Activated B cell treated with CpG ODN at 0.5 μM for 24 hours (primary cell): ENCODE results near the gene MDH1. TPM values are rescaled to one million over a fixed set of nuclear protein-coding genes. Genes with fewer than 3 reads are reported as not detected.

Source experiments
- ATAC-seq: fragments of 200-7000 bp; cut with Tn5 transposase; one replicate; pipeline ENCODE4 v1.10.0; 2021; ENCODE audit warnings: low read depth, mild to moderate bottlenecking, moderate library complexity
- CTCF ChIA-PET: fragments of 350-600 bp; sonication (Branson Sonifier 250); formaldehyde crosslinking; loops from one replicate; lab custom pipeline; 2021; ENCODE audit warnings: antibody characterized with exemption; lab: Charles Lee
- POLR2A ChIA-PET: fragments of 350-600 bp; sonication (Branson Sonifier 250); formaldehyde crosslinking; loops from one replicate; lab custom pipeline; 2021; ENCODE audit warnings: antibody characterized with exemption; lab: Charles Lee
- DNase-seq: peaks from one replicate; pipeline ENCODE4 v3.0.0; 2022
- H3K27ac Mint-ChIP-seq: one replicate; pipeline ENCODE4 v1.8.0; 2020; ENCODE audit warnings: mixed read lengths
- H3K27me3 Mint-ChIP-seq: one replicate; pipeline ENCODE4 v1.8.0; 2021; ENCODE audit warnings: mixed read lengths
- H3K36me3 Mint-ChIP-seq: one replicate; pipeline ENCODE4 v1.8.0; 2021; ENCODE audit warnings: low read depth, mixed read lengths
- H3K4me1 Mint-ChIP-seq: one replicate; pipeline ENCODE4 v1.8.0; 2021; ENCODE audit warnings: mixed read lengths
- H3K4me3 Mint-ChIP-seq: one replicate; pipeline ENCODE4 v1.8.0; 2020; ENCODE audit warnings: mild to moderate bottlenecking, mixed read lengths
- H3K9me3 Mint-ChIP-seq: one replicate; pipeline ENCODE4 v1.8.0; 2020; ENCODE audit warnings: mixed read lengths
- CTCF ChIP-seq: fragments of 200-600 bp; IDR thresholded peaks from one replicate; pipeline ENCODE4 v1.8.0; 2022; ENCODE audit warnings: antibody characterized with exemption, mild to moderate bottlenecking
- intact Hi-C: fragments of 100-400 bp; cut with micrococcal nuclease; formaldehyde crosslinking; loops from one replicate; pipeline ENCODE4 v1.15.1; 2024
- total RNA-seq: library from RNA; stranded (reverse); gene quantifications from 2 replicates; pipeline ENCODE4 v1.2.3, GENCODE V29; 2022

Gene MDH1
- total RNA-seq, 1 donor from 2014 or later = 120 TPM

- Mint-ChIP-seq H3K4me1 (no peaks in the 10 kb centered on the region), H3K9me3 (peaks cover 5% of the 10 kb centered on the region), H3K27ac (no peak overlapping the region), H3K36me3 (no peaks in the 10 kb centered on the region), H3K27me3 (peaks cover 10% of the 10 kb centered on the region), H3K4me3 (no peak overlapping the region)
- intact Hi-C loops = no loop called here
- TF ChIP-seq CTCF = no peak
- CTCF ChIA-PET = no interaction called here
- POLR2A ChIA-PET = no interaction called here
- DNase-seq (no peak), ATAC-seq (no peak)
Observed at GRCh38 chr2:63649829-63650228, 61.1 kb downstream of the MDH1 start.

DNA sequence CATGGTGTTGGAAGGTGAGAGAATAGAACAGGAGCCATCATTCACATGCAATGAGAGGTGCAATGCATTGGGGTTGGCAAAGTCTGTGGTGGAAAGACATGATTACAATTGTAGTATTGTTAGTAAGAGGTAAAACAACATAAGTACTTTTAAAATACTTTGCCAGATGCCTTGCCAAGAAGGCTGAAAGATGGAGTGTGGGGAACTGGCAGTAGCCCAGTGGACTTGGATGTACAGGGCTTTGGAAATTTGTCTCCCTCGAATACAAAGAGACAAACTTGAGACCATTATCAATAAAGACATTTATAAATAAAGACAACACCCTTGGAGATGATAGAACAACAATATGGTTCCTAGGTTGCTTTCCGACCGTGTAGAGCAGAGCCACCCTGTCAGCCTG lies 62.0 kb downstream of the MDH1 start:
- H3K4me3 Mint-ChIP-seq = no peak overlapping the region
- H3K36me3 Mint-ChIP-seq = no peaks in the 10 kb centered on the region
- peaks cover 10% of the 10 kb centered on the region for H3K27me3 Mint-ChIP-seq
- intact Hi-C loops = no loop called here
- H3K27ac Mint-ChIP-seq = no peak overlapping the region
- no peak for TF ChIP-seq CTCF
- POLR2A ChIA-PET = no interaction called here
- DNase-seq (no peak), ATAC-seq (no peak)
- CTCF ChIA-PET = no interaction called here
- H3K4me1 Mint-ChIP-seq = no peaks in the 10 kb centered on the region
- H3K9me3 Mint-ChIP-seq = peaks cover 3% of the 10 kb centered on the region

- Mint-ChIP-seq H3K9me3 (no peaks in the 10 kb centered on the region), H3K27ac (no peak overlapping the region), H3K27me3 (peaks cover 8% of the 10 kb centered on the region), H3K4me1 (no peaks in the 10 kb centered on the region), H3K36me3 (no peaks in the 10 kb centered on the region), H3K4me3 (no peak overlapping the region)
- ChIA-PET POLR2A (no interaction called here), CTCF (no interaction called here)
- intact Hi-C loops = no loop called here
- no peak for TF ChIP-seq CTCF
- ATAC-seq (no peak), DNase-seq (no peak)
Observed at GRCh38 chr2:63651356-63651755, 62.6 kb downstream of the MDH1 start.

DNA sequence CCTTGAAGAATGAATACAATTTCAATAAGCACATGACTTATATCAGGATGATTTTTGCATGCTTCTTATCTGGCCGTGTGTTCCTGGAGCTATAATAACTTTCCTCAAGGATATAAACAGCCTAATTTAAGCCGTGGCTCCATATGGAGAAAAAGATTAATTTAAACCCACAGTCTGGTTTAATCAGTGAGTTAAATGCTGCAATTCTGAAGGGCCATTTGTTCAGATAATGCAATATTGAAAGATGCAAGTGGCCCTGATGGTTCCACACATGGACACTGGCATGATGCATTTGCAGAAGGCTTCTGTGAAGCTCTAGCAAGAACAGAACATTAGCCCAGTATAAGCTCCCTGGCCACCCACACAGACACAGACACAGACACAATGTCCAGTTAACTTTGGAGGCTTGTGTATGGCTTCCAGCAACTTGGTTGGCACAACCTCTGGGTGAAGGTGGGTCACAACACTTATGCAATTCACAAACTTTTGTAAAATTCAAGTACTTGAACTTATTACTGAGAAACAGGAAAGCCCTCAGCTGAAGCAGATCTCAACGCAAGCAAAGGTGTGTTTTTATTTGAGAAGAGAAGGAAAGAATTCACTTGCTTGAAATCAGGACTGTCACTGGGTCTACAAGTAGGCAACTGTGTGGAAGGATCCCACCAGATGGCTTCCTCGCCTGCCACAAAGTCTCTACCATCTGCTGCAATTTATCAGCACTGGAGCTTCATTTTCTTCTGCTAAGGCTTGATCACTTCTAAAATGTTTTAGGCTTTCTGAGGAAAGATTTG lies 63.3 kb downstream of the MDH1 start:
- ATAC-seq = no peak
- CTCF ChIA-PET = no interaction called here
- POLR2A ChIA-PET = no interaction called here
- peaks cover 2% of the 10 kb centered on the region for H3K9me3 Mint-ChIP-seq
- H3K27ac Mint-ChIP-seq = no peak overlapping the region
- no peak for TF ChIP-seq CTCF
- no peak for DNase-seq
- H3K36me3 Mint-ChIP-seq = no peaks in the 10 kb centered on the region
- H3K4me3 Mint-ChIP-seq = no peak overlapping the region
- peaks cover 5% of the 10 kb centered on the region for H3K27me3 Mint-ChIP-seq
- intact Hi-C loops = no loop called here
- H3K4me1 Mint-ChIP-seq = no peaks in the 10 kb centered on the region

- POLR2A ChIA-PET = no interaction called here
- intact Hi-C loops = no loop called here
- Mint-ChIP-seq H3K27me3 (peaks cover 5% of the 10 kb centered on the region), H3K9me3 (peaks cover 2% of the 10 kb centered on the region), H3K27ac (no peak overlapping the region), H3K36me3 (no peaks in the 10 kb centered on the region), H3K4me3 (no peak overlapping the region), H3K4me1 (no peaks in the 10 kb centered on the region)
- CTCF ChIA-PET = no interaction called here
- no peak for ATAC-seq
- TF ChIP-seq CTCF = no peak
- no peak for DNase-seq
Observed at GRCh38 chr2:63652652-63652985, 63.9 kb downstream of the MDH1 start.
